ENCODE data around the gene FGF22.

DNA sequence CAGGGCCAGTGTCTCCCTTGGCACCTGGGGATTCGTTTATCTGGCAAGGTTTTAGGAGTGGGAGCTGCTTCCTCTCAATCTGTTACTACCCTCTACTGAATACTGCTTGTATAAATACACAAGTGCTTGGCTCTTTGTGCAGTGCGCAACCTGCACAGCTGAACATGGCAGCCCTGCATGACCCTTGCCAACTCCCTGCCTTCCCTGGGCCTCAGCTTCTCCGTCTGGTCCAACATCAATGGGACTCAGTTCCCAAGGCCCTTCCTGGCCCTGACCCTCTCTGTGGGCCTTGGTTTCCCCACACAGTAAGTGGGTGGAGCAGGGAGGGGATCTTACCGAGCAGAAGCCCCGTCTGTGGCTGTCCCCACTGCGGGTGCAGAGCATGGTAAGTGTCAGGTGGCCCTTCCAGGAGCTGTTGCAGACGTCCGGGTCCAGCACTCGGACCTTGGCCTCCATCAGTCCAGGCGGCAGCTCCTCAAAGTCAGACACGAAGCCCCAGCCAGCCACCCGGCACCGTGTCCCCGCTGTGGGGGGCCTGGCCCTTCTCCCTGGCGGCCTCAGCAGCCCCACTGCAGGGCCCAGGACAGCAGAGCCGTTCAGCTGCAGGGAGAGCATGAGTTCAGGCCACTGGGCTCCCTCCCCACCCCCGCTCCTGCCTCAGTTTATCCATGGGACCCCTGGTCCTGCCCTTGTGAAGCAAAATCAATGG is 47.1 kb downstream of the FGF22 start:
- TF ChIP-seq POLR2A (IDR thresholded peaks at IDR 0.05; ENCODE audit: low read depth, low read length) = no peak
- no peak for TF ChIP-seq POLR2AphosphoS5 (IDR thresholded peaks at IDR 0.05; ENCODE audit: low read depth, low read length)
- TF ChIP-seq TAF1 (IDR thresholded peaks at IDR 0.05; ENCODE audit: low read depth, low read length) = no peak
- no peak for TF ChIP-seq SPI1 (IDR thresholded peaks at IDR 0.05; ENCODE audit: low read depth, low read length)
- TF ChIP-seq PAX5 (IDR thresholded peaks at IDR 0.05; ENCODE audit: insufficient read depth, low read length, severe bottlenecking) = no peak

Data from GM12891 (cell line).